Activated naive CD4-positive, alpha-beta T cell treated with anti-CD3 and anti-CD28 coated beads, Interleukin-2, amount 50 U/mL, for 16 hours (primary cell): ENCODE measurements around the gene LENG1.

Experiments used
- DNase-seq: peaks from one replicate; pipeline ENCODE4 v3.0.0-alpha.2; 2020

Gene LENG1

GRCh38 chr19:54137699-54138488 lies 21.6 kb downstream of the LENG1 start, which contains the start of gene CNOT3:
Gene CNOT3, plus strand, starts transcription at chr19:54137762. Its CDS starts 5,217 bp downstream, at chr19:54142979.
- peak; percentile 42 for DNase-seq

GRCh38 chr19:54136864-54137698 lies 22.4 kb downstream of the LENG1 start:
- peak; percentile 99 for DNase-seq

DNA sequence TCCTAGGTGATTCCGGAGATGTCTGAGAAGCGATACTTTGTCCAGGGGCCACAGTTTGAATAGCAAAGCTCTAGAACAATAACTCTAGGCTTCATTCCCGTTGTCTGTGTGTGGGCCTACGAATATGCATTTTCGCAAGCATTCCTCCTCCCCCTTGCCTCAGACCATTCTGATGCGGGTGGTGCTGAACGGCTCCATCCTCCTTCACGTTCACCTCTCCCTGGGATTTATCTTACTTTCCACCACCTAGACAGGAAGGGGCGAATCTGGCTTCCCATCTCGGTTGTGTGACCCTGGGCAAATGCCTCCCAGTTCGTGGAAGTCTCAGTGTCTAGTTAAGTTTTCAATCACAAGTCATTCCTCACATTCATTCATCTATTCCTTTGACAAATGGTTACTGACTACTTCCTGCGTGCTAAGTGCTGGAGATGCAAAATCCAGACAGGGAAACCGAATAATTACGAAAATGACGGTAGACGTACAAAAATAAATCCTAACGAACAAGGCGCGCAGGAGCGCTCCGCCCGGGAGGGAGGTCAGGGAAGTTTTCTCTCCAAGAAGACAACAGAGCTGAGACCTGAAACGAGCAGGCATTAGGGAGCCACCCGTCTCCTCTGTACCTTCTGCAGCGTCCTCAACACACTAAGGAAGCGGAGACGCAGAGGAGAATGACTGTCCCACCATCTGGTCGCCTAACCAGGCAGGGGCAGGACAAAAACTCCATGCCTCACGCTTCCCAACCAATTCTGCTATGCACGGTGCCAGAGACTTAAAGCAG lies 23.2 kb downstream of the LENG1 start:
- DNase-seq, result no peak

- DNase-seq, result no peak
Observed at GRCh38 chr19:54133957-54134590, 25.4 kb downstream of the LENG1 start.

DNA sequence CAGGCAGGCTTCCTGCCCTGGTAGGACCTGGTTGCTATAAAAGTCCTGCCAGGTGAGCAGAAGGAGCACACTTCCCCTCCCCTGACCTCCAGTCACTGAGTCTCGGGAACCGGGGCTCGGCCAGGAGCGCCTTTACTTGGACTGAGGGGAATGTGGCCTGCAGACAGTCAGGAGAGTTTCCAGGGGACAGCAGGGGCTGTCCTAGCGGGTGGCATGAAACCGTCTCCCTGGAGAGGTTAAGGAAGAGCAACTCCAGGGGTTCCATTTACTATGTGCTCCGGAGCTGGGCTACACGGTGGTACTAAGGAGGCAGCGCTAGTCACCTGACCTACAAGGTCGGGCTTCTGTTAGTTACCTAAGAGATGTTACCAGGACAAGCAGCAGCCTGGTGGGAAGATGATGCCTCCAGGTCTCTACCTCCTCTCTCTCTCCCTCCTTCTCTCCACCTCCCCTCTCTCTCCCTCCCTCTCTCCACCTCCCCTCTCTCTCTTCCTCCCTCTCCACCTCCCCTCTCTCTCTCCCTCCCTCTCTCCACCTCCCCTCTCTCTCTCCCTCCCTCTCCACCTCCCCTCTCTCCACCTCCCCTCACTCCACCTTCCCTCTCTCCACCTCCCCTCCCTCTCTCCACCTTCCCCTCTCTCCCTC lies 26.1 kb downstream of the LENG1 start:
- no peak for DNase-seq

DNA sequence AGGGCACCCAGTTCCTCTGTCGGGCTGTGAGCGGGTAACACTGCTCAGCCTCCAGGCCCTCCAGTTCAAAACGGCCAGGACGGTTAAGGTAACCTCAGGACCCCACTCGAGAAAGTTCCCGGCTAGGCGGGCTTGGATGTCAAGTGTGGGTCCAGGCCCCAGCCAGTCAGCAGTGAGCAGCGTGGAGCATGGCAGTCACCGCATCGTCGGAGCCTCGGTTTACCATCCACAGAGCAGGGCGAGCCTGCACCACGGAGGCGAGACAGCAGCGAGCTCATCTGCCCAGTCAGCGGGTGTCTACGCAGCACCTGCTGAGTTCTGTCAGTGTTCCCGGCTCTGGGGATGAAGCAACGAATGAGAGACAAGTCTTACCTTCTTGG lies 29.9 kb downstream of the LENG1 start:
- no peak for DNase-seq

DNA sequence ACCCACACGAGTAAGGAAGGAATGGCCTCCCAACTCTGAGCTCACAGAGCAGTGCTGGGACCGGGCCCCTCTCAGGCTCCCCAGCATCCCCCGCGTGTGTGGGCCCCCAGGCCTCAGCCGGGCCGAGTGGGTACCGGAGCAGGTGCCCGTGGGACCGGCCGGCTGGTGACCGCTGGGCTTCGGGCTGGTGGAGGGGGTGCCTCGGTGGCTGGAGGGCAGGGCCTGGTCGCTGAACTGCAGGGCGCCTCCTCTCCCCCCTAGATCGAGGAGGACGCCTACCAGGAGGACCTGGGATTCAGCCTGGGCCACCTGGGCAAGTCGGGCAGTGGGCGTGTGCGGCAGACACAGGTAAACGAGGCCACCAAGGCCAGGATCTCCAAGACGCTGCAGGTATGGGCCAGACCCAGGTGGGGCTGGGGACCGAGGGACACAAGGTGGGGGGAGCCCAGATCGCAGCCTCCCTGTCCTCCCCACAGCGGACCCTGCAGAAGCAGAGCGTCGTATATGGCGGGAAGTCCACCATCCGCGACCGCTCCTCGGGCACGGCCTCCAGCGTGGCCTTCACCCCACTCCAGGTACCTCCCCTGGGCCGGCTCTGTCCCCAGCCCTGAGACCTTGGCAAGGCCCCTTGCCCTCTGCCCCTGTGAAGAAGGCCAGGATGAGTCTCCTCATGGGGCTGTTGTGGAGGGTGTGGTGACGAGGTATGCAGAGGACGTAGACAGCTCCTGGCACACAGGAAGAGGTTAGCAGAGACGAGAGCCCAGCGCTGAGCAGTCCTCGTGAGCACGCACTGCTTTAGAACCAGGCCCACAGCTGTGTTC lies 30.5 kb downstream of the LENG1 start:
- no peak for DNase-seq

DNA sequence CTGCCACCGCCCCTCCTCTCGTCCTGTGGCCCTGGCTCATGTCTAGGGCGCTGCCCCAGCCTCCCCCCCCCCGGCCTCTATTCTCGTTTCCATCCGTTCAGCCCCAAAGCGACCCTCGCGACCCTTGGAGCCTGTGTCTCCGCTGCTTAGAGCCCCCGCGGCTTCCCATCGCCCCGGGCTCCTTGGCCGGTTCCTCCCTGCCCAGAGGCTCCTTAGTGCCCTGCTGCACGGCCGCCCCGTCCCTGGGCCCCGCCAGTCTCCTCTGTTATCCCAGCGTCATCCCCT lies 31.1 kb downstream of the LENG1 start:
- no peak for DNase-seq

DNA sequence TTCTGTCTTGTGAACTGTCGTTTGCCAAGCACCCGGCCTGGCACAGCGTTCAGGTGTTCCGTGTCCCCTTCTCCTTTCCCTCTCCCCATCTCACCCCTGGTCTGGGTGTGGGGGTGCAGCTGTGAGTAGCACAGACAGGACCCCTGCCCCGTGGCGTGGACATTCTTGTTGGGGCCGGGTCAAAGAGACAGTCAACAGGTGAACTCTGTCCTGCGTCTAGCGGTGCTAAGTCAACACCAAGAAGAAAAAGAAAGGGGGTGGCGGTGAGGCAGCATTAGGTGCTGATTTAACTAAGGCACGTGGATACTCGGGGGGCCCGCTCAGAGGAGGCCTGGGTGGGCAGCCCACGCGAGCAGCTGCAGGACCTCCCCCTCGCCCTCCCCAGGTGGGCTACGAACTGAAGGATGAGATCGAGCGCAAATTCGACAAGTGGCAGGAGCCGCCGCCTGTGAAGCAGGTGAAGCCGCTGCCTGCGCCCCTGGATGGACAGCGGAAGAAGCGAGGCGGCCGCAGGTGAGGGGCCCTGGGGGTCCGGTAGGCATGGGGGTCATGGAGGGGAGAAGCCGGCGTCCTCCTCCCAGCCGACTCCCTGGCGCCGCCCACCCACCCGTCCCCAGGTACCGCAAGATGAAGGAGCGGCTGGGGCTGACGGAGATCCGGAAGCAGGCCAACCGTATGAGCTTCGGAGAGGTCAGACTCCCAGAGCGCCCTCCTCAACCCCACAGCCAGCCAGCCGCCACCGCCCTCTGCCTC lies 31.7 kb downstream of the LENG1 start:
- DNase-seq, result no peak

DNA sequence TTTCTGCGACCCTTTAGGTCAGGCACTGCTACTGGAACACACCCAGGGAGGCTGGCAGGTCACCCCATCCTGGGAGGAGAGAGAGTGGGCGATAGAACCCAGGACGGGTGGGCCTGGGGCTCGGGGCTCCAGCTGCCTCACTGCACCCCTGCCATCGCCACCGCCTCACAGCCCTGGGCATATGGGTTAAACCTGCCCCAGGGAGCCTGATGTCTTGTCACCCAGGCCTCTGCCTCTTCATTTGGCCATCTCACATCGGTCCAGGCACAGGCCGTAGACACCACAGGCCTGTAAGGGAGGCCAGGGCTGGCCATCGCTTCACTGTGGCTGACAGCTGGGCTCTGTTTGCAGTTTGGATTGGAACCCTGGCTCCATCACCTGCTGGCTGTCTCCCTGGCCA lies 33.8 kb downstream of the LENG1 start:
- no peak for DNase-seq

- no peak for DNase-seq
Observed at GRCh38 chr19:54124393-54124792, 35.1 kb downstream of the LENG1 start.

- DNase-seq, result no peak
Observed at GRCh38 chr19:54123682-54124081, 35.8 kb downstream of the LENG1 start.

DNA sequence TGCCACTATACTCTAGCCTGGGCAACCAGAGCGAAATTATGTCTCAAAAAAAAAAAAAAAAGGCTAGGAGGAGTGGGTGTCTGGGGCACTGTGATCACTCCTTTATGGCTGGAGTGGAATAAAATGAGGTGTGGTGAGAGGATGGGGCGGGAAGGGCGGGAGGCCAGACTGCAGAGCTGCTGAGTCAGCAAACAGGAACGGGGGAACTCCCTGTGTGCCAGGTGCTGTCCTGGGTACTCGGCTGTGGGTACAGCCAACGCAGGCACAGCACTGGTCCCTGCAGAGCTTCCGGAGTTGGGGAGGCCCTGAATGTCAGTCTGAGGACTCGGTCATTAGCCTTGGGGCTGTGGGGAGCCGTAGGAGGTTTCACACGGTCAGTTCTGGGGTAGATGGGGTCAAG lies 38.3 kb downstream of the LENG1 start:
- no peak for DNase-seq

DNA sequence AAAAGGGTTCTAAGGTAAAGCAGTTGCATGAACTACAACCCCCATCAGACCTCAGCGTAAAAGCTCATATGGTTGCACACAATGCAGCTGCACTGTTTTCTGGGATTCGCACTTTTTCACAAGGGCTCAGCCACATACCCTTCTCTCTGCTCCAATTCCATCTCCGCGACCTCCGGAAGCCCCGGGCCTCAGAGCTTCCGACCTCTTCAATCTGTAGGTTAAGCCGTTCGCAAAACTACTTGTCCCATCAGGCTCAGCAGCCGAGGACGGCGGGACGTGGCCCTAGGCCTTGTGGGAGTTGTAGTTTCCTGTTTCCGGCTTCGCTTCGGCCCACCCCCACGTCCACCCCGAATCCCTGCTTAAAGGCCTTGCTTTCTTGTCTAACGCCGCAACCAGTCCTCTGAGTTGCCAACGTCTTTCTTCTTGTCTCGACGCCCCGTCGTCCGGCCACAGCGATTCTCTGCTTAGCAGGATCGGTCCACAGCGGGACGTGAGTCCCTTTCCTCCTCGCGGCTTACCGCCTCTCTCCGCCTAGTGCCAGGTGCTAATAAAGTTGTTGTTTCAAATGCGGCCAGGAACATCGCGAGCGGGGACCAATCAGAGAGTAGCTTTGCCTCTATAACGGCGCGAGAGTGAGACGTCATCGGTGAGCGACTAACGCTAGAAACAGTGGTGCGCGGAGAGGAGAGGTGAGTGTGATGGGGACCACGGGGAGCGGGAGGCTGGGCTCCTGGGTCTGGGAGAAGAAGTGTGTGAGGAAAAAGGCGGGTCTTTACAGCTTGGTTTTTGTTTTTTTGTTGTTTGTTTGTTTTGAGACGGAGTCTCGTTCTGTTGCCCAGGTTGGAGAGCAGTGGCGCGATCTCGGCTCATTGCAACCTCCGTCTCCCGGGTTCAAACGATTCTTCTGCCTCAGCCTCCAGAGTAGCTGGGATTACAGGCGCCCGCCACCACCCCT lies 44.1 kb downstream of the LENG1 start, which contains the start of the genes PRPF31 and TFPT:
Gene PRPF31, plus strand, starts transcription at position 646 of the 955 bp plus-strand sequence. CDS start 2,525 bp downstream, outside the sequence.
Gene TFPT, minus strand, starts transcription at position 549 of the 955 bp plus-strand sequence. Its CDS starts 388 bp downstream, at position 161.
- peak; percentile 95 for DNase-seq

DNA sequence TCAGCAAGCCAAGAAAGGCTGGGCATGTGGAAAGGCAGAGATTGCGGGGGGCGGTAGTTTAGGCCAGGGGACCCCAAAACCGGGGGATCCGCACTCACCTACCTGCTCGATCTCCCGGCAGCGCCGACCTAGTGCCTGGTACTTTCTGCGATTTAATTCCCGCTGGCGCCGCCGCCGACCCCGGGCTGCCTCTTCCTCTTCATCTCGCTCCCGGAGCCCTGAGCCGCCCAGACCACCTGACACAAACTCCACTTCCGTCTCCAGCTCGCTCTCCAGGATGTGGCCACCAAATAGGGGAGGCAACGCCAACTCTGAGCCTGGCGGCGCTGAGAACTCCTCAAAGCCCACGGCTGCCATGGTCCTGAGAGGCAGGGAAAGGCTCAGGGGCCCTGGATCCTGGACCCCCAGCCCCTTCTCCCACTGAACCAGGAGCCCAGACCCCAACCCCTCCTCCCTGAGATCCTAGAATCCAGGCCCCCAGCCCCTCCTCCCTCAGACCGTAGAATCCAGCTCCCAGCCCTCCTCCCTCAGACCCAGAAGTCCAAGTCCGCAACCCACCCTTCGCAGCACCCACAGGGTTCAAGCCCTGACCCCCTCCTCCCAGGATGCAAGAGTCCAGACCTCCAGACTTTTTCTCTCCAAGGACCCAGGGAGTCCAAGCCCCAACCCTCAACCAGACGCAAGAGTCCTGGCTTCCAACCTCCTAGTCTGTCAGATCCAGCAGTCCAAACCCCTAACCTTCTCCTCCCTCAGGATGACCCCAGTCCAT lies 45.0 kb downstream of the LENG1 start:
- DNase-seq, result peak; percentile 33

- DNase-seq, result no peak
Observed at GRCh38 chr19:54109651-54110050, 49.9 kb downstream of the LENG1 start.

DNA sequence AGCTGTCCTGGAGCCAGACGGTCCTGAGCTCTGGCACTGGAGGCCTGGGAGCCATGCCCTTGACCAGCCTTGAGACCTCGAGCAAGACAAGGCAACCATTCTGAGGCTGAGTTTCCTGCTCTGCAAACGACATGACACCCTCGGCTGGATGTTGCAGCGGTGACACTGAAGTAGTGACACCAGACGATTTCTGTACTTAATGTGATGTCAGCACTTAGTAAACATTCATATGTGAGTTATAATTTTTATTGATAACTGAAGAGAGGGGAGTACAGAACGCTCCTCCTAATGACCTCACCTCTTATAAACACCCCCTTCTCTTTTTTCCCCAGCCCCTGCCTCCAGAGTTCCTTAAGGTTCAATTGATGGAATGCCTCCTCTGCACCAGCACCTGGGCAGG lies 51.0 kb downstream of the LENG1 start:
- no peak for DNase-seq

- DNase-seq, result no peak
Observed at GRCh38 chr19:54107876-54108490, 51.5 kb downstream of the LENG1 start.
